A673 (cell line): ENCODE results near the gene CYBA. TPM values are rescaled to one million over a fixed set of nuclear protein-coding genes. Genes with fewer than 3 reads are reported as not detected.

Experiments
- BruUV-seq: library from RNA; stranded (reverse); fragments of 400-500 nt; replicated peaks from 2 replicates; lab custom pipeline; 2021; lab: Mats Ljungman, UMichigan
- CTCF ChIA-PET: fragments of 300-600 bp; sonication (Branson Sonifier 250); formaldehyde crosslinking; loops from one replicate; lab custom pipeline; 2022; ENCODE audit warnings: antibody characterized with exemption; lab: Charles Lee
- POLR2A ChIA-PET: fragments of 300-600 bp; sonication (Branson Sonifier 250); formaldehyde crosslinking; loops from one replicate; lab custom pipeline; 2022; ENCODE audit warnings: antibody characterized with exemption; ENCODE audit not compliant: low non-redundant PET; lab: Charles Lee
- DNase-seq: peaks from one replicate; pipeline ENCODE4 v3.0.0-alpha.2; 2015; ENCODE audit warnings: low spot score
- H3K27ac ChIP-seq: fragments of 200-600 bp; sonication (generic); 2 replicates; pipeline ENCODE4 v1.5.1; 2016; ENCODE audit warnings: mixed run types, low read depth, mild to moderate bottlenecking, mixed read lengths, antibody characterized with exemption, low read length; ENCODE audit not compliant: poor library complexity, severe bottlenecking
- H3K27me3 ChIP-seq: fragments of 200-600 bp; sonication (generic); replicated peaks from 2 replicates; pipeline ENCODE4 v1.6.1; 2017; ENCODE audit warnings: mixed run types, low read depth, mild to moderate bottlenecking, mixed read lengths, antibody characterized with exemption, low read length; ENCODE audit not compliant: insufficient read depth, poor library complexity
- H3K36me3 ChIP-seq: fragments of 200-600 bp; sonication (generic); 2 replicates; pipeline ENCODE4 v1.6.1; 2016; ENCODE audit warnings: mixed run types, mild to moderate bottlenecking, mixed read lengths, antibody characterized with exemption, low read length; ENCODE audit not compliant: insufficient read depth, poor library complexity, severe bottlenecking
- H3K4me1 ChIP-seq: fragments of 200-600 bp; sonication (generic); 2 replicates; pipeline ENCODE4 v1.6.1; 2017; ENCODE audit warnings: mixed run types, mild to moderate bottlenecking, mixed read lengths, antibody characterized with exemption, low read length; ENCODE audit not compliant: insufficient read depth, poor library complexity, severe bottlenecking
- H3K4me3 ChIP-seq: fragments of 200-600 bp; sonication (generic); 2 replicates; pipeline ENCODE4 v1.5.1; 2016; ENCODE audit warnings: low read depth, mixed run types, mild to moderate bottlenecking, mixed read lengths, low read length; ENCODE audit not compliant: poor library complexity, severe bottlenecking
- H3K9me3 ChIP-seq: fragments of 200-600 bp; sonication (generic); 2 replicates; pipeline ENCODE4 v1.6.1; 2016; ENCODE audit warnings: mixed run types, low read depth, mild to moderate bottlenecking, mixed read lengths, antibody characterized with exemption, low read length; ENCODE audit not compliant: poor library complexity, severe bottlenecking
- EZH2 ChIP-seq: fragments of 200-600 bp; sonication (generic); IDR thresholded peaks from 2 replicates; pipeline ENCODE4 v1.6.1; 2017; ENCODE audit warnings: borderline replicate concordance, low read depth, mild to moderate bottlenecking, mixed read lengths, antibody characterized with exemption, low read length; ENCODE audit not compliant: poor library complexity, severe bottlenecking
- intact Hi-C: fragments of 100-400 bp; cut with micrococcal nuclease; formaldehyde crosslinking; loops from one replicate; pipeline ENCODE4 v1.10.0; 2022; ENCODE audit not compliant: unreplicated experiment
- total RNA-seq: library from RNA; stranded (reverse); gene quantifications from 2 replicates; pipeline ENCODE4 v1.2.3, GENCODE V29; 2021
- TF ChIP-seq, protein P1 (sequence below): fragments of 300-800, 200-600 bp; sonication (generic); conservative IDR thresholded peaks from 2 replicates; pipeline ENCODE4 v1.5.1; 2017; ENCODE audit warnings: low read depth, mild to moderate bottlenecking, antibody characterized with exemption, low read length, moderate library complexity, mixed read lengths

The CYBA gene
- total RNA-seq, 1 experiment from 2014 or later, result 44.7 TPM

DNA sequence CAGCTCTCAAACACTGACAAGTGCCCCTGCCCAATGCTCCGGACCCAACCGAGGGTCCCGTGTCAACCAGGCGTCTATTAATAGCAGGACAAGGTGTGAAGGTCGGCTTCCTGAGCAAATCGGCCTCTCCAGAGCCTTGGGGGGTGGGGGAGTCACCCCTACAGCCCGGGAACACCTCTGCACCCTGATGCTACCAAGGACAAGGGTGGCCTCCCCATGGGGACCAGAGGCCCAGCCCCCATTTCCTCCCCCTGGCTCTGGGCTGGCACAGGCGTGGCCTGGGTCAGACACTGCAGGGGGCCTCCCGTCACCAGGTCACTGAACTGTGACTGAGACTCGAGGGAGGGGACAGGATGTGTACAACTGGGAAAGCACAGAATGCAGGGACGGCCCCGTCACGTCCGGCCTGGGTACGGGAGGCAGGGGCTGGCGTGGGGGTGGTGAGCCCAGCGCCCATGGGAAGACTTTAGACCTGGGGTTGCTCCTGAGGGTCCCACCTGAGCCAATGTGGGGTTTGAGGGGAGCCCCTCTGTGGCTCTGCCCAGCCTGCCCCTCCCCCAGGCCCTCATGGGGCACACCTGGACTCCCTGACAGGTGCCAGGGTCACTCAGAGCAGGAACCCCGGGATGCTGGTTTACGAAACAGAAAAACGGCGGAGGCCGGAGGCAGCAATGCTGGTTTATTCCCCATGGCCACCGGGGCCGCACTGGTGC, 579 bp upstream of the CYBA start:
- Histone ChIP-seq H3K4me3 (peak overlapping the region; percentile 74), H3K4me1 (peaks cover 17% of the 10 kb centered on the region), H3K9me3 (no peaks in the 10 kb centered on the region), H3K27me3 (no peaks in the 10 kb centered on the region), H3K27ac (no peak overlapping the region), H3K36me3 (peaks cover 30% of the 10 kb centered on the region)
- DNase-seq, result no peak
- CTCF ChIA-PET, result no interaction called here
- intact Hi-C loops, result no loop called here
- POLR2A ChIA-PET, result no interaction called here
- no TSS peak for BruUV-seq
- TF ChIP-seq EZH2, result no peak
- TF ChIP-seq, protein P1, sequence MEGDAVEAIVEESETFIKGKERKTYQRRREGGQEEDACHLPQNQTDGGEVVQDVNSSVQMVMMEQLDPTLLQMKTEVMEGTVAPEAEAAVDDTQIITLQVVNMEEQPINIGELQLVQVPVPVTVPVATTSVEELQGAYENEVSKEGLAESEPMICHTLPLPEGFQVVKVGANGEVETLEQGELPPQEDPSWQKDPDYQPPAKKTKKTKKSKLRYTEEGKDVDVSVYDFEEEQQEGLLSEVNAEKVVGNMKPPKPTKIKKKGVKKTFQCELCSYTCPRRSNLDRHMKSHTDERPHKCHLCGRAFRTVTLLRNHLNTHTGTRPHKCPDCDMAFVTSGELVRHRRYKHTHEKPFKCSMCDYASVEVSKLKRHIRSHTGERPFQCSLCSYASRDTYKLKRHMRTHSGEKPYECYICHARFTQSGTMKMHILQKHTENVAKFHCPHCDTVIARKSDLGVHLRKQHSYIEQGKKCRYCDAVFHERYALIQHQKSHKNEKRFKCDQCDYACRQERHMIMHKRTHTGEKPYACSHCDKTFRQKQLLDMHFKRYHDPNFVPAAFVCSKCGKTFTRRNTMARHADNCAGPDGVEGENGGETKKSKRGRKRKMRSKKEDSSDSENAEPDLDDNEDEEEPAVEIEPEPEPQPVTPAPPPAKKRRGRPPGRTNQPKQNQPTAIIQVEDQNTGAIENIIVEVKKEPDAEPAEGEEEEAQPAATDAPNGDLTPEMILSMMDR, result no peak

DNA sequence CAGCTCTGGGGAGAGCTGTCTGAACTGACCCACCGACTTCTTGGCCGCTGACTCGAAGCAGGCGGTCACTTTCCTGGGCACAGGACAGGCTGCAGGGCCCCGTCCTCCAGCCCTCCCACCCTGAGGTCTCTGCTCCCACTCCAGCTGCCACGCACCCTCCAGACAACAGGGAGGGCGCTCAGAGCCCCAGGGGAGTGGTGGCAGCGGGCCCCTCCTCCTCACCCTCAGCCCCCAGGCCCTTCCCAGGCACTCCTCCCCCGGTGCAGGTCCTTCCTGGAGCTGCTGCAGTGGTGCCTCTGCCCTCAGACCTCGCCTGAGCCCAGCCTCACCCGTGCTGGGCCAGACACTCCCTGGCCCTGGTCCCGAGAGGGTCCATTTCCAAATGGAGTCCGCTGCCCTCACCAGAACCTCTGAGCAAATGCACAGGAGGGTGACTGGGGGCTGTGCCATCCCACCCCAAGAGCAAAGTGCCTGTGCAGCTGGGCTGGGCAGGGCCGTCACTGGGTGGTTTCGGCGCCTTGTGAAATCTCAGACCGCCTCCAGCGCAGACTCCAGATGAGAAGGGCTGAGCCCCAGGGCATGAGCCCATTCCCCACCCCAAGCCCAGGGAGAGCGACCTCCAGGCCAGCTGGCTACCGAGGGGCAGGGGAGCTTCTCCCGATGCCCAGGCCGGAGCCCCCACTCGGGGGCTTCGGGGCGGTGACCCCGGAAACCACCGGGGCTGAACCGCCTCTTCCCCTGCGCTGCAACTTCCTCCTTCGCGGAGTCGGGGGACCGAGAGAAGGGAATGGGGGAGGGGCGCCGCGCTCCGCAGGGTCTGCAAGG, 717 bp downstream of the CYBA start:
- BruUV-seq, result no TSS peak
- TF ChIP-seq EZH2, result no peak
- TF ChIP-seq, protein P1, result no peak
- CTCF ChIA-PET, result no interaction called here
- Histone ChIP-seq H3K9me3 (no peaks in the 10 kb centered on the region), H3K27me3 (no peaks in the 10 kb centered on the region), H3K27ac (peak overlapping the region; percentile 70), H3K4me3 (peak overlapping the region; percentile 74), H3K4me1 (peaks cover 17% of the 10 kb centered on the region), H3K36me3 (peaks cover 19% of the 10 kb centered on the region)
- DNase-seq, result no peak
- intact Hi-C loops, result no loop called here
- POLR2A ChIA-PET, result no interaction called here

DNA sequence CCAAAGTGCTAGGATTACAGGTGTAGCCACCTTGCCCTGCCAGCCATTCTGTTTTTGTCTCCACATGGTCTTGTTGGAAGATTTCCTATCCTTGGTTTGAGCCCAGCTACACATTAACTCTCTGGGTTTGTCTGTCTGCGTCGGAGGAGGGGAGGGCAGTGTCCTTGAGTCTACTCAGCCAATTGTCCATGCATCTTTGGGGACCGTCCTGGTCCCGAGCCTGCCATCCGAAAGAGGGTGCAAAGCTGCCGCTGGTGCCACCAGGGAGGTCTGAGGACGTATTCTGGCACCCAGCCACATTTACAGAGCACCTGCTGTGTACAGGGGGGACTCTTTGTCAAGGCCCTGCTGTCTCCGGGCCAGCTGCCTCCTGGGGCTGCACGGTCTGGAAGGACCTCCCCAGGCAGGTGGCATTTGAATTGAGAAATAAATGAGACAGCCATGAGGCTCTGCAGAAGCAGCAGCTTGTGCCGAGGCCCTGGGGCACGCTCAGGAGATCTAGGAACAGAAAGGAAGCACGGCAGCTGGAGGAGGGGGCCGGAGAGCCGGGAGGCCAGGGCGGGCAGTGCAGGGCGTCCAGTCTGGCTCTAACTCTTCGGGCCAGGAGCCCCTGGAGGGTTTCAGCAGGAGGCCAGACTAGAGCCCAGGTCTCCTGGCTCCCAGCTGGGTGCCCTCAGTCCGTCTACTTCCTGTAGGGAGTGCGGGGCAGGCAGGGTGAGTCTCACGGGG, 1.5 kb downstream of the CYBA start:
- peaks cover 17% of the 10 kb centered on the region for H3K4me1 ChIP-seq
- POLR2A ChIA-PET, result interaction anchor here (0.7 kb wide), 1 partner anchor 134 kb away, joined by 6 read pairs; no protein-coding TSS in a partner anchor
- peak overlapping the region; percentile 74 for H3K4me3 ChIP-seq
- no TSS peak for BruUV-seq
- DNase-seq, result no peak
- peak overlapping the region; percentile 70 for H3K27ac ChIP-seq
- no peaks in the 10 kb centered on the region for H3K27me3 ChIP-seq
- peaks cover 12% of the 10 kb centered on the region for H3K36me3 ChIP-seq
- H3K9me3 ChIP-seq, result no peaks in the 10 kb centered on the region
- CTCF ChIA-PET, result no interaction called here
- intact Hi-C loops, result no loop called here
- TF ChIP-seq, protein P1, result no peak
- no peak for TF ChIP-seq EZH2
